Trophoblast cell (in vitro differentiated cells and primary cell): ENCODE results near the gene RDH14.

ENCODE experiments used
- DNase-seq, 2 donors: peaks; one replicate each; pipeline ENCODE4 v3.0.0-alpha.2; 2016
- H2AFZ ChIP-seq: 2 replicates; pipeline ENCODE4 v1.6.1; 2013; ENCODE audit warnings: low read length, moderate library complexity, mild to moderate bottlenecking; ENCODE audit not compliant: insufficient read depth, poor library complexity
- H2AK5ac ChIP-seq: 2 replicates; pipeline ENCODE4 v1.6.1; 2013; ENCODE audit warnings: mild to moderate bottlenecking, low read length
- H2BK120ac ChIP-seq: 2 replicates; pipeline ENCODE4 v1.6.1; 2013; ENCODE audit warnings: low read length, mild to moderate bottlenecking, moderate library complexity; ENCODE audit not compliant: insufficient read depth, poor library complexity
- H2BK12ac ChIP-seq: 2 replicates; pipeline ENCODE4 v1.6.1; 2013; ENCODE audit warnings: mild to moderate bottlenecking, low read length, moderate library complexity
- H2BK5ac ChIP-seq: 2 replicates; pipeline ENCODE4 v1.6.1; 2013; ENCODE audit warnings: low read length, low read depth, moderate library complexity, mild to moderate bottlenecking; ENCODE audit not compliant: poor library complexity
- H3K14ac ChIP-seq: 2 replicates; pipeline ENCODE4 v1.6.1; 2013; ENCODE audit warnings: mild to moderate bottlenecking, low read length
- H3K18ac ChIP-seq: 2 replicates; pipeline ENCODE4 v1.6.1; 2013; ENCODE audit warnings: mild to moderate bottlenecking, low read length
- H3K23ac ChIP-seq: 2 replicates; pipeline ENCODE4 v1.6.1; 2013; ENCODE audit warnings: low read length
- H3K27ac ChIP-seq: 2 replicates; pipeline ENCODE4 v1.5.1; 2013; ENCODE audit warnings: low read depth, mild to moderate bottlenecking, inconsistent platforms, low read length, moderate library complexity
- H3K27me3 ChIP-seq: 2 replicates; pipeline ENCODE4 v1.6.1; 2013; ENCODE audit warnings: inconsistent platforms, mild to moderate bottlenecking, low read length, moderate library complexity; ENCODE audit not compliant: insufficient read depth
- H3K36me3 ChIP-seq, 2 experiments: 1 replicate in 1 of 2; 2 replicates in 1 of 2; pipeline ENCODE4 v1.6.1; 2013; ENCODE audit warnings: low read length in 2 of 2, mild to moderate bottlenecking in 2 of 2, moderate library complexity in 1 of 2; ENCODE audit not compliant: insufficient read depth in 2 of 2, control insufficient read depth in 1 of 2
- H3K4ac ChIP-seq: 2 replicates; pipeline ENCODE4 v1.6.1; 2013; ENCODE audit warnings: low read depth, mild to moderate bottlenecking, low read length, moderate library complexity
- H3K4me1 ChIP-seq, 2 experiments: 1 replicate in 1 of 2; 2 replicates in 1 of 2; pipeline ENCODE4 v1.6.1; 2013; ENCODE audit warnings: low read length in 2 of 2, mild to moderate bottlenecking in 2 of 2, moderate library complexity in 1 of 2; ENCODE audit not compliant: insufficient read depth in 2 of 2, control insufficient read depth in 1 of 2
- H3K4me2 ChIP-seq: 2 replicates; pipeline ENCODE4 v1.6.1; 2013; ENCODE audit warnings: inconsistent platforms, mild to moderate bottlenecking, low read length, moderate library complexity
- H3K4me3 ChIP-seq: 2 replicates; pipeline ENCODE4 v1.5.1; 2013; ENCODE audit warnings: mild to moderate bottlenecking, low read depth, low read length, inconsistent platforms
- H3K79me1 ChIP-seq: one replicate; pipeline ENCODE4 v1.6.1; 2013; ENCODE audit warnings: low read length
- H3K79me2 ChIP-seq: 2 replicates; pipeline ENCODE4 v1.6.1; 2013; ENCODE audit warnings: low read length, mild to moderate bottlenecking; ENCODE audit not compliant: control insufficient read depth, insufficient read depth, poor library complexity
- H3K9ac ChIP-seq: 2 replicates; pipeline ENCODE4 v1.6.1; 2013; ENCODE audit warnings: mild to moderate bottlenecking, low read length
- H3K9me3 ChIP-seq: 2 replicates; pipeline ENCODE4 v1.6.1; 2013; ENCODE audit warnings: low read depth, mild to moderate bottlenecking, control low read depth, inconsistent platforms, low read length; ENCODE audit not compliant: insufficient read depth
- H4K12ac ChIP-seq: 2 replicates; pipeline ENCODE4 v1.6.1; 2013; ENCODE audit warnings: low read depth, mild to moderate bottlenecking, low read length, moderate library complexity
- H4K8ac ChIP-seq: 2 replicates; pipeline ENCODE4 v1.6.1; 2013; ENCODE audit warnings: low read depth, mild to moderate bottlenecking, low read length, moderate library complexity
- H4K91ac ChIP-seq: one replicate; pipeline ENCODE4 v1.6.1; 2013; ENCODE audit warnings: low read depth, mild to moderate bottlenecking, low read length, moderate library complexity
- WGBS: extraction: QIAGEN DNeasy Blood & Tissue Kit; methylation state at CpG from one replicate; pipeline ENCODE4 v1.1.7; 2013; ENCODE audit warnings: missing lambda C conversion rate; ENCODE audit not compliant: insufficient read length, insufficient coverage; ENCODE audit errors: extremely low coverage; 5-methylcytosine and 5-hydroxymethylcytosine counted together

RDH14 gene

DNA sequence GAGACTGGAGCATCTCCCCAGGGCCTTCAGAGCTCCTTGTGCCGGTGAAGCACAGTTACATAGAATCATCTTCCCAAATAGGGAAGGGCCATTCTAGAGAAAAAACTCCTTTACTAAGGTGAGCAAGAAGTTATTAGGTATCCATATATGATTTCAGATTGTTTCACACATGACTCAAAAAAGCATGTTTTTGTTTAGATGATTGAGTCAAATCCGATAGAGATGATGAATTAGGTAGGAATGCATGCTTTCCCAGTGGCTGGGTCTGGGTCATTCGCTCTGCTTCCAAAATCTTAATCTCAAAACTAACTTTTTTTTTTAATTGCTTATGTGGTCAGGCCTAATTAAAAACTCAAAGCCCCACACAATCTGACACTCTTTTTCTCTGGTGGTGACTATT, 25.1 kb upstream of the RDH14 start:
- Histone ChIP-seq H3K23ac (no peak overlapping the region), H3K9me3 (peaks cover 2% of the 10 kb centered on the region), H2BK12ac (no peak overlapping the region), H2BK5ac (no peak overlapping the region), H2BK120ac (no peak overlapping the region), H3K79me1 (no peaks in the 10 kb centered on the region), H4K8ac (no peak overlapping the region), H3K27ac (no peak overlapping the region), H3K4me3 (no peak overlapping the region), H3K79me2 (no peaks in the 10 kb centered on the region), H3K36me3 (no peaks in the 10 kb centered on the region), H3K14ac (no peak overlapping the region), H3K9ac (no peak overlapping the region), H4K91ac (no peak overlapping the region), H3K4ac (no peak overlapping the region), H2AFZ (no peak overlapping the region), H4K12ac (no peak overlapping the region), H3K18ac (no peak overlapping the region), H3K4me2 (no peak overlapping the region), H3K27me3 (no peaks in the 10 kb centered on the region), H3K4me1 (no peaks in the 10 kb centered on the region), H2AK5ac (no peak overlapping the region)
- WGBS, result no CpG with 5 or more reads among the region's 3 CpGs
- peak in 1 of 2 donors; percentile 8 for DNase-seq

DNA sequence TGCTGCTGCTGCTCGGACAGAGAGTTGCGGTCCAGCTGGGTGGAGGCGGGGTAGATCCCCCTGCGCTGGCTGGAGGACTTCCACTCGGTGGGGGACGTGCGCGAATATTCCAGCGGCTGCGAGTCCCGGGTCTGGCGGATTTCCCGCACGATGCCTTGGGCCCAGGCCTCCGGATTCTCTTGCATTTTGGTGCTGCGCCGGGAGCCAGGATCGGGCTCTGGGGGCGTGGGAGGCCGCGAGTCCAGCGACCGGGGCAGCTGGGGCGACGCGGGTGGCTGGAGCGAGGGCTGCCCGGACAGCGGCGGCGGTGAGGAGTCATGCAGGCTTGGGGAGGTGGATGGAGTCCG, 24.1 kb upstream of the RDH14 start:
- no peak overlapping the region for H3K18ac ChIP-seq
- H4K91ac ChIP-seq, result no peak overlapping the region
- H3K9me3 ChIP-seq, result peaks cover 2% of the 10 kb centered on the region
- H2BK5ac ChIP-seq, result no peak overlapping the region
- H3K79me1 ChIP-seq, result no peaks in the 10 kb centered on the region
- no peaks in the 10 kb centered on the region for H3K79me2 ChIP-seq
- H3K23ac ChIP-seq, result no peak overlapping the region
- H3K36me3 ChIP-seq, result no peaks in the 10 kb centered on the region
- H3K14ac ChIP-seq, result no peak overlapping the region
- no peak overlapping the region for H3K27ac ChIP-seq
- no peak overlapping the region for H2AK5ac ChIP-seq
- H3K4ac ChIP-seq, result no peak overlapping the region
- H2AFZ ChIP-seq, result no peak overlapping the region
- H4K12ac ChIP-seq, result no peak overlapping the region
- H3K9ac ChIP-seq, result no peak overlapping the region
- H3K4me3 ChIP-seq, result no peak overlapping the region
- no peak for DNase-seq
- H2BK120ac ChIP-seq, result no peak overlapping the region
- H4K8ac ChIP-seq, result no peak overlapping the region
- H3K4me2 ChIP-seq, result no peak overlapping the region
- no peaks in the 10 kb centered on the region for H3K27me3 ChIP-seq
- no peaks in the 10 kb centered on the region for H3K4me1 ChIP-seq
- H2BK12ac ChIP-seq, result no peak overlapping the region
- no CpG with 5 or more reads among the region's 32 CpGs for WGBS

DNA sequence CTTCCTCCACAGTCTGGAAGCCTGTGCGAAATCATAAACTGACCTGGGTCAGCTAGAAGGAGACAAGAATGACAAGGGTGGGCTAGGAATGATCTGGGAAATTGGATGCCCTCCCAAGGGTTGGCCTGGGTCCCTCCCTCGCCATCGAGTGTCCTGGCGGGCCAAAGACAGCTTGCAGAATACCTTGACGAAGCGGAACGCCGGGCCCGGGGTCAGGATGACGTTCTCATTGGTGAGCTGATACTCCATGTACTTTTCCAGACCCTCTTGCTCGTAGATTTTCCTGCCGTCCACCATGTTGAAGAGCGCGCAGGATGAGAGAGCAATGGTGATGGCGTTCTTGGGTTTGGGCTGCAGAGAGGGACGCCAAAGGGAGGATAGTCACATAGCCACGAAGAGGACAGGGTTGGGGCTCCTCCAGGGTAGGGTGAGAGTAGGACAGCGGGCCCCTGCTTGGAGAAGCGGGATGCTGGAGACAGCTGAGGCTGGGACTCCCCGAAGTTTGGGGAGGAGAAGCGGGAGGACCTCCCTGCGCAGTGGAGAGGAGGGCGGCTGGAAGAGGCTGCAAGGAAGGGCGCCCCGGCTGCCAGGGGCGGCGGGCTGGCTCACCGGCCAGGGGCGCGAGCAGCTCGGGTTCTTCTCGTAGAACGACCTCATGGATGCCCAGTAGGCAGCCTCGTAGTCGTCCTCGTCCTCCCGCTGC, 23.6 kb upstream of the RDH14 start:
- H3K4me2 ChIP-seq, result no peak overlapping the region
- H2AK5ac ChIP-seq, result no peak overlapping the region
- no peak overlapping the region for H3K23ac ChIP-seq
- H2BK12ac ChIP-seq, result no peak overlapping the region
- H3K9me3 ChIP-seq, result peaks cover 2% of the 10 kb centered on the region
- no peak overlapping the region for H3K9ac ChIP-seq
- no peak overlapping the region for H3K14ac ChIP-seq
- no peak overlapping the region for H3K18ac ChIP-seq
- H4K8ac ChIP-seq, result no peak overlapping the region
- H3K4me1 ChIP-seq, result no peaks in the 10 kb centered on the region
- no peak overlapping the region for H2AFZ ChIP-seq
- WGBS, result no CpG with 5 or more reads among the region's 37 CpGs
- H3K36me3 ChIP-seq, result no peaks in the 10 kb centered on the region
- no peak overlapping the region for H2BK5ac ChIP-seq
- no peaks in the 10 kb centered on the region for H3K79me2 ChIP-seq
- no peaks in the 10 kb centered on the region for H3K27me3 ChIP-seq
- no peak overlapping the region for H4K12ac ChIP-seq
- no peak for DNase-seq
- H3K79me1 ChIP-seq, result no peaks in the 10 kb centered on the region
- no peak overlapping the region for H4K91ac ChIP-seq
- H3K27ac ChIP-seq, result no peak overlapping the region
- H3K4me3 ChIP-seq, result no peak overlapping the region
- H3K4ac ChIP-seq, result no peak overlapping the region
- no peak overlapping the region for H2BK120ac ChIP-seq

DNA sequence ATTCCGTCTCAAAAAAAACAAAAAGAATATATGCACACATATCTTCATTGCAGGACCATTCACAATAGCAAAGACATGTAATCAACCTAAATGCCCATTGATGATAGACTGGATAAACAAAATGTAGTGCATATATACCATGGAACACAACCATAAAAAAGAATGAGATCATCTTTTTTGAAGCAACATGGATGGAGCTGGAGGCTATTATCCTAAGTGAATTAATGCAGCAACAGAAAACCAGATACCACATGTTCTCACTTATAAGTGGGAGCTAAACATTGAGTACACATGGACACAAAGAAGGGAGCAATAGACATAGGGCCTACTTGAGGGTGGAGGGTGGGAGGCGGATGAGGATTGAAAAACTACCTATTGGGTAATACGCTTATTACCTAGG, 20.2 kb upstream of the RDH14 start:
- no peak overlapping the region for H3K4me2 ChIP-seq
- H3K27ac ChIP-seq, result no peak overlapping the region
- H3K9ac ChIP-seq, result no peak overlapping the region
- no peak overlapping the region for H2BK120ac ChIP-seq
- no peak overlapping the region for H3K14ac ChIP-seq
- H3K9me3 ChIP-seq, result no peaks in the 10 kb centered on the region
- no peak overlapping the region for H3K4ac ChIP-seq
- DNase-seq, result no peak
- H2AK5ac ChIP-seq, result no peak overlapping the region
- no peak overlapping the region for H2BK12ac ChIP-seq
- H3K79me1 ChIP-seq, result no peaks in the 10 kb centered on the region
- H3K18ac ChIP-seq, result no peak overlapping the region
- no peak overlapping the region for H3K4me3 ChIP-seq
- no peak overlapping the region for H2AFZ ChIP-seq
- WGBS, result no CpG with 5 or more reads among the region's 3 CpGs
- H4K8ac ChIP-seq, result no peak overlapping the region
- H3K23ac ChIP-seq, result no peak overlapping the region
- no peaks in the 10 kb centered on the region for H3K36me3 ChIP-seq
- no peak overlapping the region for H4K91ac ChIP-seq
- H3K79me2 ChIP-seq, result no peaks in the 10 kb centered on the region
- no peak overlapping the region for H4K12ac ChIP-seq
- no peaks in the 10 kb centered on the region for H3K4me1 ChIP-seq
- no peaks in the 10 kb centered on the region for H3K27me3 ChIP-seq
- no peak overlapping the region for H2BK5ac ChIP-seq
